Measurements from ENCODE around the gene PRPS1.

DNA sequence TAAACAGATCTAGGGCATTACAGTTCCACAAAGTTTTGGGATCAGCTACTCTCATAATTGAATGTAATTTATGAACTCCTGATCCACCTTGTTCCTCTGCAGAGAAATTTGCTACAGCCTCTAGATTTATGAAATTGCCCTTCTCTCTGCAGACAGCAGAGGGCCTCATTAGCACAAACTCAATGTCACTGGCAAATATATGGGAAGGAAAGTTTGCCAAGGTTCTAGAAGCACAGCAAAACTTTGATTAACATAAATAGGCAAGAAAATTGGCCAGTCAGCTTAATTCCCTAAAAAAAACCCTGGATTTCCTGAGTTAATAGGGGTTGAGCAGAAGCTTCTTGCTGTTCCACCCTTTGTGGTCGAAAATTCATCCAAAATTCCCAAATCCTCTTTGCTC lies 31.5 kb downstream of the PRPS1 start:
- TF ChIP-seq, protein P1, sequence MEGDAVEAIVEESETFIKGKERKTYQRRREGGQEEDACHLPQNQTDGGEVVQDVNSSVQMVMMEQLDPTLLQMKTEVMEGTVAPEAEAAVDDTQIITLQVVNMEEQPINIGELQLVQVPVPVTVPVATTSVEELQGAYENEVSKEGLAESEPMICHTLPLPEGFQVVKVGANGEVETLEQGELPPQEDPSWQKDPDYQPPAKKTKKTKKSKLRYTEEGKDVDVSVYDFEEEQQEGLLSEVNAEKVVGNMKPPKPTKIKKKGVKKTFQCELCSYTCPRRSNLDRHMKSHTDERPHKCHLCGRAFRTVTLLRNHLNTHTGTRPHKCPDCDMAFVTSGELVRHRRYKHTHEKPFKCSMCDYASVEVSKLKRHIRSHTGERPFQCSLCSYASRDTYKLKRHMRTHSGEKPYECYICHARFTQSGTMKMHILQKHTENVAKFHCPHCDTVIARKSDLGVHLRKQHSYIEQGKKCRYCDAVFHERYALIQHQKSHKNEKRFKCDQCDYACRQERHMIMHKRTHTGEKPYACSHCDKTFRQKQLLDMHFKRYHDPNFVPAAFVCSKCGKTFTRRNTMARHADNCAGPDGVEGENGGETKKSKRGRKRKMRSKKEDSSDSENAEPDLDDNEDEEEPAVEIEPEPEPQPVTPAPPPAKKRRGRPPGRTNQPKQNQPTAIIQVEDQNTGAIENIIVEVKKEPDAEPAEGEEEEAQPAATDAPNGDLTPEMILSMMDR (IDR thresholded peaks at IDR 0.05): peak; percentile 15 to 54 (median 32)
- TF ChIP-seq POLR2A (IDR thresholded peaks at IDR 0.05) (no peak), POLR2AphosphoS5 (IDR thresholded peaks at IDR 0.05) (peak in 1 of 4 donors; percentile 19)

All from sigmoid colon (tissue), 4 donors.